Uterus (tissue), 4 donors: ENCODE results near the gene CD109. TPM values are rescaled to one million over a fixed set of nuclear protein-coding genes. Genes with fewer than 3 reads are reported as not detected.

ENCODE experiments used
- DNase-seq, 2 donors: peaks; one replicate each; pipeline ENCODE4 v3.0.0-alpha.2; 2019 to 2020
- H3K27ac ChIP-seq, 2 donors: fragments of 200-600 bp; sonication (generic); 1 replicate in 1 of 2; 2 replicates in 1 of 2; pipeline ENCODE4 v1.5.1; 2016 to 2018
- H3K27me3 ChIP-seq, 2 donors: fragments of 200-600 bp; sonication (generic); one replicate each; pipeline ENCODE4 v1.5.1; 2018 to 2019; ENCODE audit warnings: control low read depth in 1 of 2
- H3K36me3 ChIP-seq, 2 donors: fragments of 200-600 bp; sonication (generic); one replicate each; pipeline ENCODE4 v1.5.1; 2019; ENCODE audit warnings: control low read depth in 1 of 2
- H3K4me1 ChIP-seq, 2 donors: fragments of 200-600 bp; sonication (generic); one replicate each; pipeline ENCODE4 v1.5.1; 2018 to 2019; ENCODE audit warnings: control low read depth in 1 of 2
- H3K4me3 ChIP-seq, 2 donors: fragments of 200-600 bp; sonication (generic); 1 replicate in 1 of 2; 2 replicates in 1 of 2; pipeline ENCODE4 v1.5.1; 2018 to 2019; ENCODE audit warnings: mild to moderate bottlenecking in 1 of 2
- H3K9me3 ChIP-seq, 2 donors: fragments of 200-600 bp; sonication (generic); one replicate each; pipeline ENCODE4 v1.5.1; 2019; ENCODE audit warnings: control low read depth in 1 of 2
- CTCF ChIP-seq, 4 experiments: fragments of 200-600 bp in 2 of 4; fragments of 450-650 bp in 2 of 4; sonication (generic) in 2 of 4; IDR thresholded peaks; one replicate each; pipeline ENCODE4 v1.5.1; 2016 to 2019; ENCODE audit warnings: antibody characterized with exemption in 4 of 4, mild to moderate bottlenecking in 2 of 4, moderate library complexity in 1 of 4
- POLR2A ChIP-seq, 2 donors: fragments of 450-650 bp; IDR thresholded peaks; one replicate each; pipeline ENCODE4 v1.6.1; 2016; ENCODE audit warnings: antibody characterized with exemption in 2 of 2, mild to moderate bottlenecking in 1 of 2, moderate library complexity in 1 of 2
- intact Hi-C: fragments of 100-400 bp; cut with DNase I; formaldehyde crosslinking; loops from one replicate; pipeline ENCODE4 v1.15.1; 2023; ENCODE audit warnings: low total_unique reads
- total RNA-seq, 4 donors: library from RNA; depleted of rRNA in 3 of 4; stranded (reverse); fragments of >200 nt in 3 of 4; gene quantifications; one replicate each; pipeline versions ENCODE4 v1.1.0 to v1.2.4, GENCODE V29; 2014 to 2023
- donor health status: DM: yes; HTN: yes; CAD: no.

CD109 gene
- total RNA-seq, 4 donors from 2014 or later, result 26.6 to 59.0 (median 36.8) TPM

- peak overlapping the region in 1 of 2 donors; percentile 1 for H3K27ac ChIP-seq
- intact Hi-C loops, result no loop called here
Measured at GRCh38 chr6:73743556-73743955, 47.6 kb downstream of the CD109 start.

GRCh38 chr6:73746787-73747186 lies 50.8 kb downstream of the CD109 start:
- intact Hi-C loops, result no loop called here
- H3K4me3 ChIP-seq, result no peak overlapping the region
- H3K27ac ChIP-seq, result peak overlapping the region in 1 of 2 donors; percentile 6
- H3K36me3 ChIP-seq, result no peaks in the 10 kb centered on the region
- TF ChIP-seq CTCF (IDR thresholded peaks at IDR 0.05) (no peak), POLR2A (IDR thresholded peaks at IDR 0.05) (no peak)
- DNase-seq, result no peak
- H3K4me1 ChIP-seq, result peaks cover 0 to 3% of the 10 kb centered on the region in 2 donors
- H3K27me3 ChIP-seq, result no peaks in the 10 kb centered on the region
- H3K9me3 ChIP-seq, result no peaks in the 10 kb centered on the region

More at GRCh38 chr6:73743556-73743955, 47.6 kb downstream of the CD109 start:
- H3K36me3 ChIP-seq, result no peaks in the 10 kb centered on the region
- H3K4me1 ChIP-seq, result peaks cover 0 to 3% of the 10 kb centered on the region in 2 donors
- no peak for DNase-seq
- no peaks in the 10 kb centered on the region for H3K27me3 ChIP-seq
- TF ChIP-seq CTCF (IDR thresholded peaks at IDR 0.05), result no peak
- TF ChIP-seq POLR2A (IDR thresholded peaks at IDR 0.05), result no peak
- H3K4me3 ChIP-seq, result no peak overlapping the region
- no peaks in the 10 kb centered on the region for H3K9me3 ChIP-seq

- TF ChIP-seq CTCF (IDR thresholded peaks at IDR 0.05) (no peak), POLR2A (IDR thresholded peaks at IDR 0.05) (no peak)
- no peak overlapping the region for H3K4me3 ChIP-seq
- no peaks in the 10 kb centered on the region for H3K36me3 ChIP-seq
- peaks cover 0 to 3% of the 10 kb centered on the region in 2 donors for H3K4me1 ChIP-seq
- DNase-seq, result no peak
- intact Hi-C loops, result no loop called here
- H3K9me3 ChIP-seq, result no peaks in the 10 kb centered on the region
- H3K27ac ChIP-seq, result no peak overlapping the region
- H3K27me3 ChIP-seq, result no peaks in the 10 kb centered on the region
Measured at GRCh38 chr6:73747289-73747688, 51.3 kb downstream of the CD109 start.

GRCh38 chr6:73752943-73753342 lies 56.9 kb downstream of the CD109 start:
- Histone ChIP-seq H3K36me3 (no peaks in the 10 kb centered on the region), H3K4me1 (no peaks in the 10 kb centered on the region), H3K9me3 (no peaks in the 10 kb centered on the region), H3K27me3 (no peaks in the 10 kb centered on the region), H3K4me3 (no peak overlapping the region), H3K27ac (peak overlapping the region; percentile 0 to 64)
- DNase-seq, result no peak
- TF ChIP-seq CTCF (IDR thresholded peaks at IDR 0.05) (no peak), POLR2A (IDR thresholded peaks at IDR 0.05) (no peak)
- intact Hi-C loops, result no loop called here

- TF ChIP-seq CTCF (IDR thresholded peaks at IDR 0.05) (no peak), POLR2A (IDR thresholded peaks at IDR 0.05) (no peak)
- intact Hi-C loops, result no loop called here
Measured at GRCh38 chr6:73766040-73766439, 70.0 kb downstream of the CD109 start.

More at GRCh38 chr6:73766040-73766439, 70.0 kb downstream of the CD109 start:
- no peaks in the 10 kb centered on the region for H3K36me3 ChIP-seq
- no peaks in the 10 kb centered on the region for H3K9me3 ChIP-seq
- H3K27ac ChIP-seq, result no peak overlapping the region
- DNase-seq, result no peak
- H3K27me3 ChIP-seq, result no peaks in the 10 kb centered on the region
- no peaks in the 10 kb centered on the region for H3K4me1 ChIP-seq
- no peak overlapping the region for H3K4me3 ChIP-seq
